GM23338 (cell line): Measurements from ENCODE around the gene MAPKBP1.

Experiments used
- CREB1 ChIP-seq: fragments of 250-450 bp; sonication (Bioruptor Pico); IDR thresholded peaks from 2 replicates; pipeline ENCODE4 v1.5.0; 2020; ENCODE audit warnings: low read depth, mild to moderate bottlenecking, moderate library complexity
- EZH2 ChIP-seq: fragments of 200-600 bp; sonication (generic); IDR thresholded peaks from one replicate; pipeline ENCODE4 v1.8.0; 2017; ENCODE audit warnings: antibody characterized with exemption, mild to moderate bottlenecking, low read depth; ENCODE audit not compliant: unreplicated experiment
- EZH2phosphoT487 ChIP-seq: fragments of 200-600 bp; sonication (generic); IDR thresholded peaks from one replicate; pipeline ENCODE4 v1.8.1; 2018; ENCODE audit warnings: antibody characterized with exemption; ENCODE audit not compliant: unreplicated experiment
- JUNB ChIP-seq: IDR thresholded peaks from one replicate; pipeline ENCODE4 v1.6.1; 2016; ENCODE audit warnings: antibody characterized with exemption; ENCODE audit not compliant: unreplicated experiment
- POLR2AphosphoS5 ChIP-seq: IDR thresholded peaks from 2 replicates; pipeline ENCODE4 v1.6.1; 2016; ENCODE audit warnings: antibody characterized with exemption, low read depth
- STAT1 ChIP-seq: IDR thresholded peaks from one replicate; pipeline ENCODE4 v1.6.1; 2016; ENCODE audit warnings: antibody characterized with exemption; ENCODE audit not compliant: unreplicated experiment
- ZNF114 ChIP-seq: fragments of 250-450 bp; sonication (Bioruptor Pico); IDR thresholded peaks from 2 replicates; pipeline ENCODE4 v1.5.0; 2020; ENCODE audit warnings: mild to moderate bottlenecking, moderate library complexity
- TF ChIP-seq, protein P1 (sequence below), 2 experiments: fragments of 200-600 bp in 1 of 2; sonication (generic) in 1 of 2; conservative IDR thresholded peaks; 2 replicates each; pipeline versions ENCODE4 v1.5.1 to v1.6.1; 2016 to 2017; ENCODE audit warnings: antibody characterized with exemption in 2 of 2, low read depth in 2 of 2, mild to moderate bottlenecking in 2 of 2, moderate library complexity in 1 of 2
- TF ChIP-seq, protein P2 (sequence below): IDR thresholded peaks from 2 replicates; pipeline ENCODE4 v1.6.1; 2016; ENCODE audit warnings: antibody characterized with exemption
- TF ChIP-seq, protein P3 (sequence below): IDR thresholded peaks from one replicate; pipeline ENCODE4 v1.6.1; 2018; ENCODE audit warnings: antibody characterized with exemption; ENCODE audit not compliant: unreplicated experiment
- TF ChIP-seq, protein P4 (sequence below): fragments of 250-450 bp; sonication (Bioruptor Pico); IDR thresholded peaks from 2 replicates; pipeline ENCODE4 v1.5.0; 2020; ENCODE audit warnings: mild to moderate bottlenecking, moderate library complexity

DNA sequence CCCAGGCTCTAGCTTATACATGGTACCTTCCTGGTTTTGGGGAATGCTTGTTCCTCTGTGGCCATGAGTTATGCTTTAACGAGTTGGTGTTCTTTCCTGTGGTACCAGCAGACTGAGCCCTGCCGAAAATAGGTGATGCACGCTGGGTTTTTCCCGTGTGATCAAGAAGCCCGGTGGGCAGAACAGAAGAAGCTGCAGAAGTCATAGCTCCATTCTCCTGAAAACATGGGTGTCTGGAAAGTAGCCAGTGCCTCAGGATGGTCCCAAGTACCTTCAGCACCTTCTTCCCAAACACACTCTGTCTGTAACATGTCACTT, 25.2 kb downstream of the MAPKBP1 start:
- no peak for TF ChIP-seq STAT1
- TF ChIP-seq, protein P1, sequence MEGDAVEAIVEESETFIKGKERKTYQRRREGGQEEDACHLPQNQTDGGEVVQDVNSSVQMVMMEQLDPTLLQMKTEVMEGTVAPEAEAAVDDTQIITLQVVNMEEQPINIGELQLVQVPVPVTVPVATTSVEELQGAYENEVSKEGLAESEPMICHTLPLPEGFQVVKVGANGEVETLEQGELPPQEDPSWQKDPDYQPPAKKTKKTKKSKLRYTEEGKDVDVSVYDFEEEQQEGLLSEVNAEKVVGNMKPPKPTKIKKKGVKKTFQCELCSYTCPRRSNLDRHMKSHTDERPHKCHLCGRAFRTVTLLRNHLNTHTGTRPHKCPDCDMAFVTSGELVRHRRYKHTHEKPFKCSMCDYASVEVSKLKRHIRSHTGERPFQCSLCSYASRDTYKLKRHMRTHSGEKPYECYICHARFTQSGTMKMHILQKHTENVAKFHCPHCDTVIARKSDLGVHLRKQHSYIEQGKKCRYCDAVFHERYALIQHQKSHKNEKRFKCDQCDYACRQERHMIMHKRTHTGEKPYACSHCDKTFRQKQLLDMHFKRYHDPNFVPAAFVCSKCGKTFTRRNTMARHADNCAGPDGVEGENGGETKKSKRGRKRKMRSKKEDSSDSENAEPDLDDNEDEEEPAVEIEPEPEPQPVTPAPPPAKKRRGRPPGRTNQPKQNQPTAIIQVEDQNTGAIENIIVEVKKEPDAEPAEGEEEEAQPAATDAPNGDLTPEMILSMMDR (conservative IDR thresholded peaks at IDR 0.05; ENCODE audit: low read depth in 2 of 2): no peak
- TF ChIP-seq EZH2: no peak
- no peak for TF ChIP-seq POLR2AphosphoS5
- TF ChIP-seq, protein P2, sequence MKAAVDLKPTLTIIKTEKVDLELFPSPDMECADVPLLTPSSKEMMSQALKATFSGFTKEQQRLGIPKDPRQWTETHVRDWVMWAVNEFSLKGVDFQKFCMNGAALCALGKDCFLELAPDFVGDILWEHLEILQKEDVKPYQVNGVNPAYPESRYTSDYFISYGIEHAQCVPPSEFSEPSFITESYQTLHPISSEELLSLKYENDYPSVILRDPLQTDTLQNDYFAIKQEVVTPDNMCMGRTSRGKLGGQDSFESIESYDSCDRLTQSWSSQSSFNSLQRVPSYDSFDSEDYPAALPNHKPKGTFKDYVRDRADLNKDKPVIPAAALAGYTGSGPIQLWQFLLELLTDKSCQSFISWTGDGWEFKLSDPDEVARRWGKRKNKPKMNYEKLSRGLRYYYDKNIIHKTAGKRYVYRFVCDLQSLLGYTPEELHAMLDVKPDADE: no peak
- TF ChIP-seq ZNF114 (CRISPR knock-in tag): no peak
- TF ChIP-seq, protein P3, sequence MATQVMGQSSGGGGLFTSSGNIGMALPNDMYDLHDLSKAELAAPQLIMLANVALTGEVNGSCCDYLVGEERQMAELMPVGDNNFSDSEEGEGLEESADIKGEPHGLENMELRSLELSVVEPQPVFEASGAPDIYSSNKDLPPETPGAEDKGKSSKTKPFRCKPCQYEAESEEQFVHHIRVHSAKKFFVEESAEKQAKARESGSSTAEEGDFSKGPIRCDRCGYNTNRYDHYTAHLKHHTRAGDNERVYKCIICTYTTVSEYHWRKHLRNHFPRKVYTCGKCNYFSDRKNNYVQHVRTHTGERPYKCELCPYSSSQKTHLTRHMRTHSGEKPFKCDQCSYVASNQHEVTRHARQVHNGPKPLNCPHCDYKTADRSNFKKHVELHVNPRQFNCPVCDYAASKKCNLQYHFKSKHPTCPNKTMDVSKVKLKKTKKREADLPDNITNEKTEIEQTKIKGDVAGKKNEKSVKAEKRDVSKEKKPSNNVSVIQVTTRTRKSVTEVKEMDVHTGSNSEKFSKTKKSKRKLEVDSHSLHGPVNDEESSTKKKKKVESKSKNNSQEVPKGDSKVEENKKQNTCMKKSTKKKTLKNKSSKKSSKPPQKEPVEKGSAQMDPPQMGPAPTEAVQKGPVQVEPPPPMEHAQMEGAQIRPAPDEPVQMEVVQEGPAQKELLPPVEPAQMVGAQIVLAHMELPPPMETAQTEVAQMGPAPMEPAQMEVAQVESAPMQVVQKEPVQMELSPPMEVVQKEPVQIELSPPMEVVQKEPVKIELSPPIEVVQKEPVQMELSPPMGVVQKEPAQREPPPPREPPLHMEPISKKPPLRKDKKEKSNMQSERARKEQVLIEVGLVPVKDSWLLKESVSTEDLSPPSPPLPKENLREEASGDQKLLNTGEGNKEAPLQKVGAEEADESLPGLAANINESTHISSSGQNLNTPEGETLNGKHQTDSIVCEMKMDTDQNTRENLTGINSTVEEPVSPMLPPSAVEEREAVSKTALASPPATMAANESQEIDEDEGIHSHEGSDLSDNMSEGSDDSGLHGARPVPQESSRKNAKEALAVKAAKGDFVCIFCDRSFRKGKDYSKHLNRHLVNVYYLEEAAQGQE: no peak
- TF ChIP-seq EZH2phosphoT487: no peak
- TF ChIP-seq JUNB: no peak
- no peak for TF ChIP-seq CREB1
- TF ChIP-seq, protein P4, sequence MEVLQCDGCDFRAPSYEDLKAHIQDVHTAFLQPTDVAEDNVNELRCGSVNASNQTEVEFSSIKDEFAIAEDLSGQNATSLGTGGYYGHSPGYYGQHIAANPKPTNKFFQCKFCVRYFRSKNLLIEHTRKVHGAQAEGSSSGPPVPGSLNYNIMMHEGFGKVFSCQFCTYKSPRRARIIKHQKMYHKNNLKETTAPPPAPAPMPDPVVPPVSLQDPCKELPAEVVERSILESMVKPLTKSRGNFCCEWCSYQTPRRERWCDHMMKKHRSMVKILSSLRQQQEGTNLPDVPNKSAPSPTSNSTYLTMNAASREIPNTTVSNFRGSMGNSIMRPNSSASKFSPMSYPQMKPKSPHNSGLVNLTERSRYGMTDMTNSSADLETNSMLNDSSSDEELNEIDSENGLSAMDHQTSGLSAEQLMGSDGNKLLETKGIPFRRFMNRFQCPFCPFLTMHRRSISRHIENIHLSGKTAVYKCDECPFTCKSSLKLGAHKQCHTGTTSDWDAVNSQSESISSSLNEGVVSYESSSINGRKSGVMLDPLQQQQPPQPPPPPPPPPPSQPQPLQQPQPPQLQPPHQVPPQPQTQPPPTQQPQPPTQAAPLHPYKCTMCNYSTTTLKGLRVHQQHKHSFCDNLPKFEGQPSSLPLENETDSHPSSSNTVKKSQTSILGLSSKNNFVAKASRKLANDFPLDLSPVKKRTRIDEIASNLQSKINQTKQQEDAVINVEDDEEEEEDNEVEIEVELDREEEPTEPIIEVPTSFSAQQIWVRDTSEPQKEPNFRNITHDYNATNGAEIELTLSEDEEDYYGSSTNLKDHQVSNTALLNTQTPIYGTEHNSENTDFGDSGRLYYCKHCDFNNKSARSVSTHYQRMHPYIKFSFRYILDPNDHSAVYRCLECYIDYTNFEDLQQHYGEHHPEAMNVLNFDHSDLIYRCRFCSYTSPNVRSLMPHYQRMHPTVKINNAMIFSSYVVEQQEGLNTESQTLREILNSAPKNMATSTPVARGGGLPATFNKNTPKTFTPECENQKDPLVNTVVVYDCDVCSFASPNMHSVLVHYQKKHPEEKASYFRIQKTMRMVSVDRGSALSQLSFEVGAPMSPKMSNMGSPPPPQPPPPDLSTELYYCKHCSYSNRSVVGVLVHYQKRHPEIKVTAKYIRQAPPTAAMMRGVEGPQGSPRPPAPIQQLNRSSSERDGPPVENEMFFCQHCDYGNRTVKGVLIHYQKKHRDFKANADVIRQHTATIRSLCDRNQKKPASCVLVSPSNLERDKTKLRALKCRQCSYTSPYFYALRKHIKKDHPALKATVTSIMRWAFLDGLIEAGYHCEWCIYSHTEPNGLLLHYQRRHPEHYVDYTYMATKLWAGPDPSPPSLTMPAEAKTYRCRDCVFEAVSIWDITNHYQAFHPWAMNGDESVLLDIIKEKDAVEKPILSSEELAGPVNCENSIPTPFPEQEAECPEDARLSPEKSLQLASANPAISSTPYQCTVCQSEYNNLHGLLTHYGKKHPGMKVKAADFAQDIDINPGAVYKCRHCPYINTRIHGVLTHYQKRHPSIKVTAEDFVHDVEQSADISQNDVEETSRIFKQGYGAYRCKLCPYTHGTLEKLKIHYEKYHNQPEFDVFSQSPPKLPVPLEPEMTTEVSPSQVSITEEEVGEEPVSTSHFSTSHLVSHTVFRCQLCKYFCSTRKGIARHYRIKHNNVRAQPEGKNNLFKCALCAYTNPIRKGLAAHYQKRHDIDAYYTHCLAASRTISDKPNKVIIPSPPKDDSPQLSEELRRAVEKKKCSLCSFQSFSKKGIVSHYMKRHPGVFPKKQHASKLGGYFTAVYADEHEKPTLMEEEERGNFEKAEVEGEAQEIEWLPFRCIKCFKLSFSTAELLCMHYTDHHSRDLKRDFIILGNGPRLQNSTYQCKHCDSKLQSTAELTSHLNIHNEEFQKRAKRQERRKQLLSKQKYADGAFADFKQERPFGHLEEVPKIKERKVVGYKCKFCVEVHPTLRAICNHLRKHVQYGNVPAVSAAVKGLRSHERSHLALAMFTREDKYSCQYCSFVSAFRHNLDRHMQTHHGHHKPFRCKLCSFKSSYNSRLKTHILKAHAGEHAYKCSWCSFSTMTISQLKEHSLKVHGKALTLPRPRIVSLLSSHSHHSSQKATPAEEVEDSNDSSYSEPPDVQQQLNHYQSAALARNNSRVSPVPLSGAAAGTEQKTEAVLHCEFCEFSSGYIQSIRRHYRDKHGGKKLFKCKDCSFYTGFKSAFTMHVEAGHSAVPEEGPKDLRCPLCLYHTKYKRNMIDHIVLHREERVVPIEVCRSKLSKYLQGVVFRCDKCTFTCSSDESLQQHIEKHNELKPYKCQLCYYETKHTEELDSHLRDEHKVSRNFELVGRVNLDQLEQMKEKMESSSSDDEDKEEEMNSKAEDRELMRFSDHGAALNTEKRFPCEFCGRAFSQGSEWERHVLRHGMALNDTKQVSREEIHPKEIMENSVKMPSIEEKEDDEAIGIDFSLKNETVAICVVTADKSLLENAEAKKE (CRISPR knock-in tag): no peak
